Keratinocyte (primary cell): ENCODE results near the gene TGFBRAP1. TPM values are rescaled to one million over a fixed set of nuclear protein-coding genes. Genes with fewer than 3 reads are reported as not detected.

Source experiments
- DNase-seq: peaks from one replicate; pipeline ENCODE4 v3.0.0-alpha.2; 2011; ENCODE audit warnings: low read depth, missing footprints, low spot score
- FAIRE-seq: peaks from 2 replicates; lab custom pipeline; 2011; peaks lifted over from hg19 to GRCh38; lab: Jason Lieb, UNC
- H2AFZ ChIP-seq: 2 replicates; pipeline ENCODE4 v1.6.0; 2012; ENCODE audit warnings: low read length, control low read depth, inconsistent platforms; ENCODE audit not compliant: control insufficient read depth
- H3K27ac ChIP-seq: 2 replicates; pipeline ENCODE4 v1.5.1; 2011; ENCODE audit warnings: low read length; ENCODE audit not compliant: control insufficient read depth, insufficient read depth
- H3K27me3 ChIP-seq: 3 replicates; pipeline ENCODE4 v1.6.0; 2011; ENCODE audit warnings: low read length; ENCODE audit not compliant: control insufficient read depth, insufficient read depth; ENCODE audit errors: extremely low read depth
- H3K36me3 ChIP-seq, 2 experiments: 2 replicates in 1 of 2; 3 replicates in 1 of 2; pipeline ENCODE4 v1.5.1; 2011; ENCODE audit warnings: low read length in 2 of 2, mild to moderate bottlenecking in 1 of 2; ENCODE audit not compliant: control insufficient read depth in 2 of 2, insufficient read depth in 2 of 2; ENCODE audit errors: extremely low read depth in 1 of 2
- H3K4me1 ChIP-seq: 3 replicates; pipeline ENCODE4 v1.5.1; 2011; ENCODE audit warnings: low read length; ENCODE audit not compliant: control insufficient read depth, insufficient read depth; ENCODE audit errors: extremely low read depth
- H3K4me2 ChIP-seq: 3 replicates; pipeline ENCODE4 v1.6.0; 2011; ENCODE audit warnings: low read depth, low read length; ENCODE audit not compliant: control insufficient read depth, insufficient read depth; ENCODE audit errors: extremely low read depth
- H3K4me3 ChIP-seq, 3 experiments: fragments of 200-600 bp in 1 of 3; sonication (generic) in 1 of 3; 2 replicates in 2 of 3; 3 replicates in 1 of 3; pipeline ENCODE4 v1.5.1; 2011 to 2016; ENCODE audit warnings: low read length in 3 of 3, mild to moderate bottlenecking in 3 of 3, control low read depth in 2 of 3, inconsistent platforms in 1 of 3, low read depth in 1 of 3, mixed read lengths in 1 of 3, mixed run types in 1 of 3, moderate library complexity in 1 of 3; ENCODE audit not compliant: control insufficient read depth in 2 of 3, insufficient read depth in 2 of 3; ENCODE audit errors: extremely low read depth in 1 of 3
- H3K79me2 ChIP-seq: 2 replicates; pipeline ENCODE4 v1.6.0; 2012; ENCODE audit warnings: low read length; ENCODE audit not compliant: control insufficient read depth, insufficient read depth
- H3K9ac ChIP-seq: 3 replicates; pipeline ENCODE4 v1.6.0; 2011; ENCODE audit warnings: low read length; ENCODE audit not compliant: control insufficient read depth, insufficient read depth; ENCODE audit errors: extremely low read depth
- H3K9me1 ChIP-seq: 3 replicates; pipeline ENCODE4 v1.6.0; 2011; ENCODE audit warnings: low read length; ENCODE audit not compliant: control insufficient read depth, insufficient read depth; ENCODE audit errors: extremely low read depth
- H3K9me3 ChIP-seq: 2 replicates; pipeline ENCODE4 v1.5.1; 2012; ENCODE audit warnings: low read depth, low read length; ENCODE audit not compliant: control insufficient read depth
- H4K20me1 ChIP-seq: 3 replicates; pipeline ENCODE4 v1.6.0; 2011; ENCODE audit warnings: low read length; ENCODE audit not compliant: control insufficient read depth, insufficient read depth; ENCODE audit errors: extremely low read depth
- EZH2 ChIP-seq: IDR thresholded peaks from one replicate; pipeline ENCODE4 v1.6.1; 2012; ENCODE audit warnings: inconsistent platforms, mild to moderate bottlenecking, low read length, moderate library complexity
- dilution Hi-C: fragments of 300-500 bp; cut with MboI; formaldehyde crosslinking; loops from one replicate; pipeline ENCODE4 v1.7.0; 2020; ENCODE audit warnings: low sequenced_read_pairs; ENCODE audit not compliant: extremely low pct_ligation_motif_present
- polyA plus RNA-seq, 5 experiments: library from polyadenylated mRNA; depleted of rRNA in 3 of 5; stranded (reverse) in 3 of 5; stranded (forward) in 1 of 5; unstranded in 1 of 5; fragments of >200 nt; gene quantifications; 1 replicate in 1 of 5; 2 replicates in 3 of 5; 3 replicates in 1 of 5; pipeline versions ENCODE4 v1.2.1 to v1.2.3, GENCODE V29; 2011 to 2012; ENCODE audit warnings: missing spikeins in 2 of 5, low read depth in 1 of 5, low replicate concordance in 1 of 5
- TF ChIP-seq, protein P1 (sequence below), 3 experiments: IDR thresholded peaks in 1 of 3; conservative IDR thresholded peaks in 1 of 3; optimal IDR thresholded peaks in 1 of 3; 2 replicates in 2 of 3; 3 replicates in 1 of 3; pipeline versions ENCODE3 to v1.5.1; 2011; ENCODE audit warnings: low read length in 3 of 3, mild to moderate bottlenecking in 3 of 3, moderate library complexity in 2 of 3, control low read depth in 1 of 3, inconsistent platforms in 1 of 3; ENCODE audit not compliant: insufficient read depth in 2 of 3; ENCODE audit errors: extremely low read depth in 1 of 3

Gene TGFBRAP1
- polyA plus RNA-seq, 1 donor (not counting 4 experiments of a cell fraction or from before 2014, with no cell fraction given) = 9.3 TPM

DNA sequence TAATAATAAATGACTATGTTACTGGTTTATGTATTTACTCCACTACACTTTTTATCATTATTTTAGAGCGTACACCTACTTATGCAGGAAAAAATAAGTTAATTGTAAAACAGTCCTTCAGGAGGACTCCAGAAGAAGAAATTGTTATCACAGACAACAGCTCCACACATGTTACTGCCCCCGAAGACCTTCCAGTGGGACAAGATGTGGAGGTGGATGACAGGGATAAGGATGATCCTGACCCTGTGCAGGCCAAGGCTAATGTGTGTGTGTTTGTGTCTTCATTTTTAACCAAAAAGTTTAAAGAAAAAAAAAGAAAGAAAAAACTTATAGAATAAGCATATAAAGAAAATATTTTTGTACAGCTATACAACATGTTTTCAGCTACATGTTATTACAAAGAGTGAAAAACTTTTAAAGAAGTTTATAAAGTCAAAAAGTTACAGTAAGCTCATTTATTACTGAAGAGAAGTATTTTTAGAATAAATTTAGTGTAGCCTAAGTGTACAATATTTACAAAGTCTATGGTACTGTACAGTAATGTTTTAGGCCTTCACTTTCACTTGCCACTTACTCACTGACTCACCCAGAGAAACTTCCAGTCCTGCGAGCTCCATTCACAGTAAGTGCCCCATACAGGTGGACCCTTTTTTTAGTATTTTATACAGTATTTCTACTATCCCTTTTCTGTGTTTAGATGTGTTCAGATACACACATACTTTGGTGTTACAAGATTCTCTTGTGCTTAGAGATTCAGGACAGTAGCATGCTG lies 7.5 kb downstream of the TGFBRAP1 start:
- no peak overlapping the region for H3K4me2 ChIP-seq
- H3K9ac ChIP-seq = no peak overlapping the region
- no peak overlapping the region for H2AFZ ChIP-seq
- H4K20me1 ChIP-seq = no peaks in the 10 kb centered on the region
- H3K9me1 ChIP-seq = no peaks in the 10 kb centered on the region
- peaks cover 44% of the 10 kb centered on the region for H3K4me1 ChIP-seq
- peaks cover 66% of the 10 kb centered on the region for H3K79me2 ChIP-seq
- TF ChIP-seq, protein P1, sequence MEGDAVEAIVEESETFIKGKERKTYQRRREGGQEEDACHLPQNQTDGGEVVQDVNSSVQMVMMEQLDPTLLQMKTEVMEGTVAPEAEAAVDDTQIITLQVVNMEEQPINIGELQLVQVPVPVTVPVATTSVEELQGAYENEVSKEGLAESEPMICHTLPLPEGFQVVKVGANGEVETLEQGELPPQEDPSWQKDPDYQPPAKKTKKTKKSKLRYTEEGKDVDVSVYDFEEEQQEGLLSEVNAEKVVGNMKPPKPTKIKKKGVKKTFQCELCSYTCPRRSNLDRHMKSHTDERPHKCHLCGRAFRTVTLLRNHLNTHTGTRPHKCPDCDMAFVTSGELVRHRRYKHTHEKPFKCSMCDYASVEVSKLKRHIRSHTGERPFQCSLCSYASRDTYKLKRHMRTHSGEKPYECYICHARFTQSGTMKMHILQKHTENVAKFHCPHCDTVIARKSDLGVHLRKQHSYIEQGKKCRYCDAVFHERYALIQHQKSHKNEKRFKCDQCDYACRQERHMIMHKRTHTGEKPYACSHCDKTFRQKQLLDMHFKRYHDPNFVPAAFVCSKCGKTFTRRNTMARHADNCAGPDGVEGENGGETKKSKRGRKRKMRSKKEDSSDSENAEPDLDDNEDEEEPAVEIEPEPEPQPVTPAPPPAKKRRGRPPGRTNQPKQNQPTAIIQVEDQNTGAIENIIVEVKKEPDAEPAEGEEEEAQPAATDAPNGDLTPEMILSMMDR (optimal IDR thresholded peaks at IDR 0.05 in 1 of 3, IDR thresholded peaks at IDR 0.05 in 1 of 3, conservative IDR thresholded peaks at IDR 0.05 in 1 of 3; ENCODE audit: extremely low read depth in 1 of 3, insufficient read depth in 2 of 3, low read length in 3 of 3) = no peak
- no peak for TF ChIP-seq EZH2
- no peaks in the 10 kb centered on the region for H3K27me3 ChIP-seq
- FAIRE-seq (no peak), DNase-seq (no peak)
- no peaks in the 10 kb centered on the region for H3K36me3 ChIP-seq
- H3K27ac ChIP-seq = no peak overlapping the region
- H3K4me3 ChIP-seq = no peak overlapping the region
- dilution Hi-C loops = no loop called here
- no peaks in the 10 kb centered on the region for H3K9me3 ChIP-seq

DNA sequence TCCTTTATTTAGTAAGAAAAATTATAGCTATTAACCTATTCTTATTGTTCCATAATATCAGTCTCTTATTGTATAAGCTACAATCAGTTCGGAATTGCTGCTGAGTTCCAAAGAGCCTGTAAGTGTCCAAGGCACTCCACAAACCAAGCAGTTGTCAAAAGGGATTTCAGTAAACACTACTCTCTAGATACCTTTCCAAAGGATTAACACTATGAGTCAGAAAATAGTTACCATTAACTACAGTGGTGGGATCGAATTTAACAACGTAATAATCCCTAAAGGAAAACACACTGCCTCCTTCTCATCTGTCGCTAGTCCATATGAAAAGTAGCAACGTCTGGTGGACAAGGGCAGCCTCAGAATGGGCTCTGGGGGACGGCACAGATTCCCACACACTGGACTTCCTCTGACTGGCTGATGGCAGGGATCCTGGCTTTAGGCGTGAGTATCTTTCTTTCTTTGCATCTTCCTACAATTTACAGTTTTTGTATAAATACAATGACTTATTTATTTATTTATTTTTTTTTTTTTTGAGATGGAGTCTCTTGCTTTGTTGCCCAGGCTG lies 8.8 kb downstream of the TGFBRAP1 start:
- Histone ChIP-seq H3K4me3 (no peak overlapping the region), H3K9me3 (no peaks in the 10 kb centered on the region), H3K27me3 (no peaks in the 10 kb centered on the region), H3K36me3 (no peaks in the 10 kb centered on the region), H2AFZ (no peak overlapping the region), H3K9ac (no peak overlapping the region), H3K4me1 (peaks cover 42% of the 10 kb centered on the region), H4K20me1 (no peaks in the 10 kb centered on the region), H3K79me2 (peaks cover 69% of the 10 kb centered on the region), H3K9me1 (no peaks in the 10 kb centered on the region), H3K27ac (no peak overlapping the region), H3K4me2 (no peak overlapping the region)
- DNase-seq (no peak), FAIRE-seq (no peak)
- dilution Hi-C loops = no loop called here
- TF ChIP-seq, protein P1 (optimal IDR thresholded peaks at IDR 0.05 in 1 of 3, IDR thresholded peaks at IDR 0.05 in 1 of 3, conservative IDR thresholded peaks at IDR 0.05 in 1 of 3; ENCODE audit: extremely low read depth in 1 of 3, insufficient read depth in 2 of 3, low read length in 3 of 3) = no peak
- no peak for TF ChIP-seq EZH2
